AML-193 (cell line): Measurements from ENCODE around the gene ZSCAN9.
A peak's percentile ranks its signal among the peaks of the same experiment; 100 is the strongest.

Experiments
- DNase-seq, 2 experiments: peaks; one replicate each; lab custom pipeline; 2025; lab: John Stamatoyannopoulos, UW

The ZSCAN9 gene

GRCh38 chr6:28266962-28267694, 42.1 kb downstream of the ZSCAN9 start, which contains the start of gene ZSCAN26:
ZSCAN26 (plus strand) TSS chr6:28267143; CDS start chr6:28271920, 4,777 bp downstream.
- peak; percentile 90 to 91 for DNase-seq

GRCh38 chr6:28267695-28268059, 42.6 kb downstream of the ZSCAN9 start:
- no peak for DNase-seq

- peak; percentile 55 to 63 for DNase-seq
Observed at GRCh38 chr6:28269492-28269891, 44.4 kb downstream of the ZSCAN9 start.

- DNase-seq = no peak
Observed at GRCh38 chr6:28274888-28275287, 49.8 kb downstream of the ZSCAN9 start.

- no peak for DNase-seq
Observed at GRCh38 chr6:28277746-28278145, 52.7 kb downstream of the ZSCAN9 start.

- peak in 1 of 2 experiments; percentile 39 for DNase-seq
Observed at GRCh38 chr6:28280595-28281287, 55.7 kb downstream of the ZSCAN9 start.

- DNase-seq = peak; percentile 81 to 84
Observed at GRCh38 chr6:28281288-28282064, 56.4 kb downstream of the ZSCAN9 start, which contains the start of gene PGBD1. PGBD1 (plus strand) TSS chr6:28281572; CDS start chr6:28283814, 2,242 bp downstream.

- no peak for DNase-seq
Observed at GRCh38 chr6:28282926-28283325, 57.9 kb downstream of the ZSCAN9 start.
